SKM-1 treated with dmso at 0.1 percent for 144 hours (cell line): ENCODE data around the gene RNF150.

Experiments
- DNase-seq: peaks from one replicate; lab custom pipeline; 2025; ENCODE audit not compliant: unreplicated experiment; lab: John Stamatoyannopoulos, UW

The RNF150 gene

GRCh38 chr4:141028024-141028529 lies 105.2 kb downstream of the RNF150 start:
- no peak for DNase-seq

GRCh38 chr4:141027421-141027820 lies 105.8 kb downstream of the RNF150 start:
- DNase-seq = no peak

DNA sequence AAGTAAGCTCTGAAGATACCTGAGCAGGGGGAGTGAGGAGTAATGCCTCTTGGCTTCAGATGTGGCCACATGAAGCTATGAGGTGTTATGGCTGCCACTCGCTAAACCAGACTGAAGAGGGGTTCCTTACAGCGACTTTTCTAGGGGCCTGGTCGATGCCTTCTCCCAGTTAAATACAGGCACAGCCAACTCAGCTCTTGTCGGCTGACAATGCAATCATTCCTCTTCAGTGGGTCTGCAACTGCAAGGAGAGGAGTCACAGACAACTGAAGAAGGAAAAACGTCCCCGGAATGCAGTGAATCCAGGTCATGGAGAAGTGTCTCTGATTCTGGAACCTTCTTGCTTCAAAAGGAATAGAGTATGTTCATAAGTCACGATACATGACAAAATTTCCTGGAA lies 106.4 kb downstream of the RNF150 start:
- DNase-seq = no peak

DNA sequence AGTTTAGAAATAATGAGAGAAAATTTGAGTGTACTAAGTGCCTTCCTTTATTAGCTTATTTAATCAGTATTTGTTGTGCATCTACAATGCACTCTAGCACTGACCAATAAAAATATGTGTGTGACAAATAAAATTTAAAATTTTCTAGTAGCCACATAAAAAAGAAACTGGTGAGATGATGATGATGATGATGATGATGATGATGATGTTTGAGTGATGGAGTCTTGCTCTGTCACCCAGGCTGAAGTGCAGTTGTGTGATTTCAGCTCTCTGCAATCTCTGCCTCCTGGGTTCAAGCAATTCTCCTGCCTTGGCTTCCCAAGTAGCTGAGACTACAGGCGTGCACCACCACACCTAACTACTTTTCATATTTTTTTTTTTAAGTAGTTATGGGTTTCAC lies 110.2 kb downstream of the RNF150 start:
- no peak for DNase-seq

DNA sequence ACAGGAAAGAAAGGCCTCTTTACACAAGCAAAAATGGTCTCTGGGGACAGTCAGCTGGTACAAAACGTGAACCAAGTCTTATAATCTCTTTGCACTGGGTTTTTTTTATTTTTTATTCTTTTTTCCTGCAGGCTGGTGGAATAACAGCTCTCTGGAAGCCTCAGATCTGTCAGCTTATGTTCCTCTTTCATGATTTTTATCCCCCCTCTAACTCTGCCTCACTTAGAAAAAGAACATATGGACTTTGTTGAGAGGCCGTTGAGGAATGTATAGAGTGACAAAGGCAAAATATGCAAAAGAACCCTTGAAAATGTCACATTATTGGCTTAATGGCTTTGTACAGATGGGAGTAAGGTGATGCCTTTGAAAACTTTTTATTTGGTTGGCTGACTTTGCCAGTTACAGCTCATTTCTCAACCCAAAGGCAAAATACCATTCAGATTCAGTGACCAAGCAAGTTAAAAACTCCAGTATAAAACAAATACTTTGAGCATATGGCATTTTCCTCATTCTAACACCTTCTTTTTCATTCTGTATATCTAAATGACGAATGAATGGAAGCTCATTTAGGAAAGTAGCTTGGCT lies 111.1 kb downstream of the RNF150 start:
- DNase-seq = no peak

- DNase-seq = no peak
These were observed 111.7 kb downstream of the RNF150 start for GRCh38 chr4:141021397-141022110.

DNA sequence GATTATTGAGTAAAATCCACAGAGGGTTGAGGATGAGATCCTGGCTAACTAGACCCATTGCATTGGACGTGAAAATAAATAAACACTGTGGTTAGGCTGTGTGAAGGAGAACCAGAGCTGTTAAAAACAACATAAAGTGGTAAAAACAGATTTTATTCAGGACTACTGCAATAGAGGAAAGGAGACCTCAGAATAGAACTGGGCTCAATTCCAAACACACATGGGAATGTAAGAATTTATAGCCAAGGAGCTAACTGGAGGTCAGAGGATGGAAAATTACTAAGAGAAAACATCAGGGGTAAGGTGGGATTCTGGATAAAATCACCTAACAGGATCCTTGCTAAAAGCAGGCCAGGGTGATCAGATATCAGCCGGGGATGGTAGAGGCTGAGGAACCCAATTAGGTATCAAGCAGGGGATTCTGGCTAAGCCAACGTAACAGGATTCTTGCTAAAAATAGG lies 112.4 kb downstream of the RNF150 start:
- DNase-seq = no peak

DNA sequence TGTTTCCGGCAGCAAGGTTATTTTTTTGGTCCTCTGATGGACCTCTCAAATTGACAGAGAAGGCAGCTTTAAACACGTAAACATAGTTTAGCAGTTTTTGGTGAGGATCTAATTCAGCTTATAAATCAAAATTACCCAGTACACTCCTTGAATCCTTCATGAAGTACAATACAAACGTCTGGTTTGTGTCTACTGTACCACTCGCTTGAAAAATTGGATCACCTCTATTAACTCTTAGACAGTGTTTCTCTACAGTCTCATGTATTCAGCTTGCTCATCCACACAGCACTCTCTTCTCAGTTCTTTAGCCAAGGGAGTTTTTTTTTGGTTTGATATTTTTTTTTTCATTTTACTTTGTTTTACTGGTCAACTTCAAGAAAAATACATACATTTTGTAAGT lies 113.5 kb downstream of the RNF150 start:
- no peak for DNase-seq

DNA sequence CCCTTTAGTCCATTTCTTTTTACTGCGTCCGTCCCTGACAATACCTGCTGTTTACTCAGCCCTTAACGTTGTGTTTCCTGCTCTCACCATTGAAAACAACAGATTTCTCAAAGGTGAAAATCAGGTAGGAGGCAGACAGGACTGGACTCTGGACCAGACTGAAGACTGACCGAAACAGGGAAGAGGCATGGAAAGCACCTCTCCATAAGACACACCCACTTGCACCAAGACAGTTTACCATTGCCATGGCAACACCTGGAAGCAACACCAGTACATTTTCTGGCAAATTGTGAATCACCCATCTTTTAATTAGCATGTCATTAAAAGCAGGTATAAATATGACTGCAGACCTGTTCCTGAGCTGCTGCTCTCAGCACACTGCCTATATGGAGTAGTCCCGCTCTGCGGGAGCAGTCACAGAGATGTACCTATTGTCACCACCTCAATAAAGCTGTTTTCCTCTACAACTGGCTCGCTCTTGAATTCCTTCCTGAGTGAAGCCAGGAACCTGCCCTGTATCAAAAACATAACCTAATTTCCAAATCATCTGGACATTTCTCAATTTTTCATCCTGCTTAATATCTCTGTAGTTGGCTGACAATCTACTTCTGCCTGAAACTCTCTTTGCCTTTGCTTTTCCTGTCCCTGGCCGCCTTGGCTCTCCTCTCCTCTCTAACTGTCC lies 117.0 kb downstream of the RNF150 start:
- DNase-seq = no peak

DNA sequence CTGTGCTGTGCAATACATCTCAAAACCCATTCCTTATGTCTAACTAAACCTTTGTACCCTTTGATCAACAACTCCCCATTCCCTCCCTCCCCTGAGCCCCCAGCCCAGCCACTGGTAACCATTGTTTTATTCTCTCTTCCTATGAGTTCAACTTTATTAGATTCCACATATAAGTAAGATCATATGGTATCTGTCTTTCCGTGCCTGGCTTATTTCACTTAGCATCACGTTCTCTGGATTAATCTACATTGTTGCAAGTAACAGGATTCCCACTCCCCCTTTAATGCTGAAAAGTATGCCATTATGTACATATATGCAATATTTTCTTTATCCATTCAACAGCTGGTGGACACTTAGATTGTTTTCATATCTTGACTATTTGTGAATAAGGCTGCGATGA lies 119.4 kb downstream of the RNF150 start:
- no peak for DNase-seq

DNA sequence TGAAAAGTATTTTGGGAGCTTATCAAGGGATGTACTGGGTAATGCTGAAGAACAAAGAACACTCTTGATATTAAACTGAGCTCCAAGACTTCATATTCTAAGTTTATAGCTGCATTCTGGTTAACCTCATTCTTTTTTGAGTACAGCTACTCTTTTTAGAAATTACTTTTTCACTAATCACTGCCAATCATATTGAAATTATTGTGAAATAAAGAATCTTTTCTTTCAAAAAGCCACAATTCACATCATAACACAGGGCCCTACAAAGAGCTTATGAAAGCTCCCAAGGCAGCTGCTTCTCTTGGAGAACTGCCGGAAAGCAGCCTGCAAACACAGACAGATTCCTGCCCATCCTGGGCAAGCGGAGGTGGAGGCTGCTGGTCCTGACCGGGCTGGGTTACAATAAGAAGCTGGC lies 121.4 kb downstream of the RNF150 start:
- DNase-seq = no peak

DNA sequence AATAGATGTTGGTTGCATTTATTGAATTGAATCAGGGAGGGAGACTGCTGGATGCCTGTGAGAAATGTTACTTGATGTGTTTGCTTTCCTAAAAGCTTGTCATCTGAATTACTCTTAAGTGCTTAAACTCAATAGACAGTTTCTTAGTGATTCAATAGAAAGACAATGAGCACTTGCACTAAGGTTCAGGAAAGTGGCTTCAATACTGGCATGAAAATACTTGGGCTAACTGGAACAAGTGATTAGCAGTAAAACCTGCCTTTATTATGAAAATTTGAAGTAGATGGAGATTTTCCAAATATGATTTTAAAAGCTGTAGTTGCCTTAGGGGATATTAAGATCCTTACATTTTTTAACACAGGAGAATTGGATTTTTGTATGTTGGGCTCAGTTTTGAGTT lies 123.3 kb downstream of the RNF150 start:
- DNase-seq = no peak

DNA sequence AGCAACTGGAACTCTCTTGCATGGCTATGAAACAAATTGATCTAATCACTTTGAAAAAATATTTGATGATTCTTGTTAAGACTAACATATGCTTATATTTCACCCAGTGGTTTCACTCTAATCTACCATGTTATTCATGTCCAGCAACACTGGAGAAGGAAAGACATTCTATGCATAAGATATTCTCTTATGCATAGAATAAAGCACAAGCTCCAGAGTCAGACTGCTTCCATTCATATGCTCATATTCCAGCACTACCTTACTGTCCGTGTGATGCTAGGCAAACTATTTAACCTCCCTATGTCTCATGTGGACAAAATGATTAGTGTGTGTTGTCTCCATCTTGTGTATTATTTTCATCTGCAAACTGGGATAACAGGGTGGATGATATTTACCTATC lies 124.1 kb downstream of the RNF150 start:
- no peak for DNase-seq

DNA sequence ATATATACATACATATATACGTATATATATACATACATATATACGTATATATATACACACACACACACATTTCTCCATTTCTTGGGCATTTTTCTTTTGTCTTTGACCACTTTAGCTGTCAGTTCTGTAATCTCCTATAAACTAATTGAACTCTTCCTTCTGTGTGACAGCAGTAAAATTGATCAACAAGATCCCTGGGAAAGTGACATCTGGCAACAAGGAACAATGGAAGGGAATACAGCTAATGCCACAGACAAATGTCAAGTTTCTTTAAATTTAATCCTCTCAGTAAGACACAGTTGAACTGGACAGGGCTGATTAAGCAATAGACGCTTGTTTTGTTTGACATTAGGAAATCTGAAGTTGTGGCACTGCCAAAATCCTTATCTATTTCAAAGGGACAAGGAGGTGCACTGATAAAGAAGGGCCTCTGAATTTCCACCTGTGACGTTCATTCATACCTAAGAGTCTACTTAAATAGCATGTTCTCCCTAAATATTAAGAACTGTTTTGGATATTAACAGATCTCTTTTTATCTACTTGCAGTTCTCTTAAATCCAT lies 126.9 kb downstream of the RNF150 start:
- no peak for DNase-seq

DNA sequence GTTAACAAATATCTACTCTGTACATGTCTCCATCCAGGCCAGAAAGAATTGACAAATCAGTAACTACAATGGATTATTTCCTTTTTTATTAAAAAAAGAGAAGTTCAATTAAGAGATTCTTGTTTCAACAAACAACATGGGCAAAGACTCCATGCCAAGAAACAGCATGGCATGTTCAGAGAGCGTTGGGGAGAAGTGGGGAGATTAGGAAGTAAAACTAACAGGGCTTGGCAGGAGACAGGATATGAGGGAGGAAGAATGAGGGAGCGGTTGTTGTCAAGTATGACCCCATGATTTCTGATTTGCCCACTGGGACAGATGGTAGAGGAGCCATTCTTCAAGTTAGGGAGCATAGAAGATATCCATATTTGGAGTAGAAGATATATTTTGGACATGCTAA lies 128.4 kb downstream of the RNF150 start:
- no peak for DNase-seq

DNA sequence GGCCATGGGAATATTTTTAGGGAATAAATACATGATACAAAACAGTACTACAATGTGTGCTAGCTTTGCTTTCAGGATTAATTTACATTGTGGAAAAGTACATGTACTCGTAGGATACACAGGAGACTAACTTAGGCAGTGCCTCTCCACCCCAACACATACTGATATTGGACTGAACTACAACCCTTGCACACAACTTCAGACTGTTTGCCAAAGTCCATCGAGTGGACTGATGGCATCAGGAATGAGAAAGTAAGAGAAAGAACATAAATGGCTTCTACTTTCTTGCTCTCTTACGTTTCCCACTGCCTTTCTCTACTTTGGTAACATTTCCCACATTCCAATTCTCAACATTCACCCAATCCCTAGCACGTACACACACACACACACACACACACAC lies 130.1 kb downstream of the RNF150 start:
- no peak for DNase-seq

DNA sequence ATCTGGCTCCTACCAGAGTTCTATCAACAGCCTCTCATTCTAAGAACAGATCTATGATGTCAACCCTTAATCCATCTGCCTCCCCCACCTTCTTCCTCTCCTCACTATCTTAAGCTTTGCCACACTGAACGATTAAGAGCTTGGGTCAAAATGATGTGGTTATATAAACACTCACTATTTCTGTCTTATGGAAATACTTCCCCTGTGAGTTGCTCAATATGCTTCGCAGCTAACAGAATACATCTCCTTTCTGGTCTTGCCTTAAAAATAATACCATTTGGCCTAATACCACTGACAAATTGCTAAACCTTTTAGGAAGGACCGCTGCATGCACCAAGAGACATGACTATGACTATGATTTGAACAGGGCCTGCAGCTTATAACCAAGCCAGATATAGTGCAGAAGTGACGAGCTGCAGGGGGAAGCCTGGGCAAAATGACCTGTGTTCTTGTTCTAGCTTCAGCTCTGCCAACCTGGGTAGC lies 130.9 kb downstream of the RNF150 start:
- DNase-seq = peak; percentile 4

DNA sequence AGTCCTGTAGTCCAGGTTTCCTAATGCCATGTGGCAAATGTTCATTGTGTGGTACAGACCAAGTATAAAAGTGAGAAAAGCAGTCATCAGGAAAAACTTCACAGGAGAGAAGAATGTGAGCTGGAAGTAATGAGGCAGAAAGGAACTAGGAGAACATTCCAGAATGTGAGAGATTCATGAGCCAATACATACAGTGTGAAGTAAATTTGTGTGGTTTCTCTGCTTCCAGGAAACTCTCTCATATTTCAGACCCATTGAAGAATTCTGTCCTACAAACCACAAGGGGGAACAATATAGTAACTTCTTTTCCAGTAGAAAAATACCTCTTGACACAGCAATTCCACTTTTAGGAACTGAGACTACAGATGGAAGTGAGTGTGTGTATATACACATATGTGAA lies 136.5 kb downstream of the RNF150 start:
- no peak for DNase-seq

DNA sequence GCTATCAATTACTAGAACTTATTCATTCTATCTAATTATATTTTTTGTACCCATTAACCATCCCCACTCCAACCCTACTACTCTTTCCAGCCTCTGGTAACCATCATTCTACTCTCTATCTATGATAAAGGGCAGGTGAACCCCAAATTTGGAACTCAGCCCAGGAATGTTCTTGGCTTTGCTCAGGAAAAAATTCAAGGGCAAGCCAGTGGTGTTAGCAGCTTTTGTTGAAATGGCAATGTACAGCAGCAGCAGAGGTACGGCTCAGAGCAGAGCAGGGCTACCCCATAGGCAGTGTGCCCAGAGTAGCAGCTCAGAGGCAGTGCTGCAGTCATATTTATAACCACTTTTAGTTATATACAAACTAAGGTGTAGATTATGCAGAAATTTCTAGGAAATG lies 138.2 kb downstream of the RNF150 start:
- no peak for DNase-seq

- DNase-seq = no peak
These were observed 139.3 kb downstream of the RNF150 start for GRCh38 chr4:140994015-140994414.

GRCh38 chr4:140993370-140993769 lies 139.9 kb downstream of the RNF150 start:
- no peak for DNase-seq

DNA sequence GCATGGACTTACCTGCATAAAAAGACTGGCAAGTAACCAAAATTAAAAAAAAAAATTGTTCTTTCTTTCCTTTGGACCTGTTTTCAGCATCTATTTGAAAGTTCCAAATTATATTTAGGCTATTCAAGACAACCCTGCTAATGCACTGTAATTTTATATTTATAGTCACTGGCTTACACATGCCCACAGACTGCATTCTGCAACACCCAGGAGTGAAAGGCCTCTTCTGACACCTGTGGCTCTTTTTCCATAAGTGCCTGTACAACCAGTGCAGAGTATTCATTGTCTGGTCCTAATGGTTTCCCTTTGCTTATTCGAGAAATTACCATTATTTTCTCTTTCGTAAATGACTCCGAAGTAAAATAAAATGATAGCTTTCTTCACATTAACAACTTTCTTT lies 143.3 kb downstream of the RNF150 start:
- no peak for DNase-seq
